Thoracic aorta (tissue), 2 donors: ENCODE measurements around the gene SRD5A2. TPM values are rescaled to one million over a fixed set of nuclear protein-coding genes. Genes with fewer than 3 reads are reported as not detected.

Source experiments
- ATAC-seq: fragments of 150-250 bp; one replicate; pipeline ENCODE4 v1.8.0; 2017; ENCODE audit warnings: low read depth; ENCODE audit not compliant: insufficient number of reproducible peaks, low FRiP score
- DNase-seq: peaks from one replicate; pipeline ENCODE4 v3.0.0-alpha.2; 2020; ENCODE audit warnings: low spot score
- H3K27ac ChIP-seq, 2 donors: fragments of 200-600 bp; sonication (generic); 1 replicate in 1 of 2; 2 replicates in 1 of 2; pipeline ENCODE4 v1.5.1; 2016; ENCODE audit warnings: mild to moderate bottlenecking in 2 of 2, moderate library complexity in 2 of 2
- H3K27me3 ChIP-seq: fragments of 200-600 bp; sonication (generic); replicated peaks from 2 replicates; pipeline ENCODE4 v1.6.0; 2016; ENCODE audit warnings: mild to moderate bottlenecking; ENCODE audit not compliant: insufficient read depth
- H3K36me3 ChIP-seq: fragments of 200-600 bp; sonication (generic); one replicate; pipeline ENCODE4 v1.5.1; 2016
- H3K4me1 ChIP-seq, 2 donors: fragments of 200-600 bp; sonication (generic); 1 replicate in 1 of 2; 2 replicates in 1 of 2; pipeline versions ENCODE4 v1.5.1 to v1.6.0; 2016; ENCODE audit warnings: low read depth in 2 of 2, mild to moderate bottlenecking in 1 of 2; ENCODE audit not compliant: control insufficient read depth in 1 of 2
- H3K4me3 ChIP-seq: fragments of 200-600 bp; sonication (generic); 2 replicates; pipeline ENCODE4 v1.5.1; 2016; ENCODE audit warnings: mild to moderate bottlenecking
- H3K9me3 ChIP-seq: fragments of 200-600 bp; sonication (generic); 2 replicates; pipeline ENCODE4 v1.5.1; 2016
- CTCF ChIP-seq: fragments of 200-600 bp; sonication (generic); IDR thresholded peaks from one replicate; pipeline ENCODE4 v1.5.1; 2019; ENCODE audit warnings: antibody characterized with exemption
- total RNA-seq, 2 donors: library from RNA; depleted of rRNA; stranded (reverse); fragments of >200 nt; gene quantifications; one replicate each; pipeline versions ENCODE4 v1.1.0 to v1.2.3, GENCODE V29; 2016

SRD5A2 gene
- total RNA-seq, 2 donors from 2014 or later: not detected

GRCh38 chr2:31526946-31527732, 53.6 kb downstream of the SRD5A2 start:
- no peaks in the 10 kb centered on the region for H3K27me3 ChIP-seq
- no peak overlapping the region for H3K27ac ChIP-seq
- no peaks in the 10 kb centered on the region for H3K4me1 ChIP-seq
- no peak overlapping the region for H3K4me3 ChIP-seq
- no peak for TF ChIP-seq CTCF
- DNase-seq (no peak), ATAC-seq (no peak)
- no peaks in the 10 kb centered on the region for H3K9me3 ChIP-seq
- H3K36me3 ChIP-seq: no peaks in the 10 kb centered on the region

DNA sequence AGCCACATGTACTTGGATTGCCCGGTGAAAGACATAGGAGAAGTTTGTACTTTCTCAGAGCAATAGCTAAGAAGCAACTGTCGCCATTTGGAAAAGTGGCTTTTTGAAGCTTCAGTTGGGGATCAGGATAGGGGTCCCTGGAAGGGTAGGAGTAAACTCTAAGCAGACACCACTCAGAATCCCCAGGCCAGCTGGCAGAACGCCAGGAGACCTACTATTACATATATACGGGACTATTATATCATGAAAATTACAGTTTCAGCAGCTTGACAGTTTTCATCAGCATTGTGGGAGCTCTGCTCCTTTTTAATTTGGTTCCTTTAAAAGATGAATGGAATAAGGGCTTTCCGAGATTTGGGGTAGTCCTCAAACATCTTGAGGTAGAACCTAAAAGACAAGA, 54.9 kb downstream of the SRD5A2 start:
- H3K36me3 ChIP-seq: no peaks in the 10 kb centered on the region
- no peak overlapping the region for H3K4me3 ChIP-seq
- no peak for TF ChIP-seq CTCF
- DNase-seq: no peak
- no peak for ATAC-seq
- H3K9me3 ChIP-seq: no peaks in the 10 kb centered on the region
- no peak overlapping the region for H3K27ac ChIP-seq
- no peaks in the 10 kb centered on the region for H3K27me3 ChIP-seq
- H3K4me1 ChIP-seq: no peaks in the 10 kb centered on the region

DNA sequence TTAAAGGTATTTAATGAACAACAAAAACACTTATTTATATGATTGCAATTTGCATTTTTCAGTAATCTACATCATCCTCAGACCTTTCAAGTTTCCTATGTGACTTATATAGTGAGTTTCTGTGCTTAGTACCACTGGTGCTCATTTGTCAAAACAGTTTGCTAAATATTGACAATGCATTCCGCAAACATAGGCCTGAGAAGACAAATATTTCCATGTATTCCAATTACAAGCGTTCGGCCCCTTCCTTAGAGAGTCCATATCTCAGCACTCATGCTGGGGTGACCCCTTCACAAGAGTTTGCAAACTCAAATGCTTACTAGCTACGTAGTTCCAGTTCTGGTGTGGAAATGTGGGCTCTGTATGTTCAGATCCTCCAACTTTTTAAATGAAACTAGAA, 56.1 kb downstream of the SRD5A2 start:
- no peaks in the 10 kb centered on the region for H3K9me3 ChIP-seq
- TF ChIP-seq CTCF: no peak
- no peak for DNase-seq
- H3K27ac ChIP-seq: no peak overlapping the region
- no peaks in the 10 kb centered on the region for H3K36me3 ChIP-seq
- H3K4me1 ChIP-seq: no peaks in the 10 kb centered on the region
- H3K27me3 ChIP-seq: no peaks in the 10 kb centered on the region
- ATAC-seq: no peak
- H3K4me3 ChIP-seq: no peak overlapping the region

DNA sequence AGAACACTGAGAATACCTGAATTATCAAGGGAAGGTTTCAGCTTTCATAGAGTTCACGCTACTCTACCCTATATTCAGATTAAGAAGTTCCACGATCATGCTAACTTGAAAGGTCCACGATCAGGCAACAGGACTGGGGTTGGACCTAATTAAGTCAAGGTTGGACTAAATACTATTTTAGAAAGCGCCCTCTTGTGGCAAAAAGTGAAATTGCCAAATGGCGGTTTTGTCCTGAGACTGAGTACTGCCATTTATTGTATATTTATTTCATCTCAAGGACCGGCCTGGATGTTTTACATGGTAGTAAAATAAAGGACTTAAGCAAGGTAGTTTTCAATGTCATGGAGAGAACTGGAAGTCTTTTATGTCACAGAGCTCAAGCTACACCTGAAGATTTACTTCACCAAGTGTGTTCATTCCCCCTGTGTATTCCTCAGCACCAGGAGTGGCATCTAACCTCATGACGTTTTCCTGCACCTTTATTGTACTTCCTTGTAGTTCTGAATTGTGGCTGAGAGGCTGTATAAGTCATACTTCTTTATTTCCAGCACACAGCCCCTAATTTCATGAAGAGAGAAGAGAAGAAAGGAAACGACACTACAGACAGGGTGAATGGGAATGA, 56.8 kb downstream of the SRD5A2 start:
- Histone ChIP-seq H3K9me3 (no peaks in the 10 kb centered on the region), H3K27ac (no peak overlapping the region), H3K36me3 (no peaks in the 10 kb centered on the region), H3K27me3 (no peaks in the 10 kb centered on the region), H3K4me3 (no peak overlapping the region), H3K4me1 (no peaks in the 10 kb centered on the region)
- ATAC-seq (no peak), DNase-seq (no peak)
- peak; percentile 54 for TF ChIP-seq CTCF

DNA sequence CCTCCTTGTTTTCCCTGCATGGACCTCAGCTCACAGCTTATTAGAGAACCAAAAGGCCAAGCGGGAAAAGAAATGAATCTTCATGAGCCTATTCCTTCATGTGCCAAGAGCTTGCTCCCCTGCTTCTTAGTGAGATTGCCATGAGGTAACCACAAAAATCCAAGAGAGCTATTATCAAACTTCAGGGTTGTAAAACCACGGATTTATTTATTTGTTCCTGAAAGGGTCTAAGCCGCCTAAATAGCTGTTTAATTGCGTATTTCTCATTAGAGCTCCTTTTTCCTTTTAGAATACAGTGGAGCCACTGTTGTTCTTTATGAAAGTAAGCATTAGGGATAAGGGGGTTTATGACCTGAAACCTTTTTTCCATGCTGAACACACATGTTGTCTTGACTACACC, 58.0 kb downstream of the SRD5A2 start:
- Histone ChIP-seq H3K36me3 (no peaks in the 10 kb centered on the region), H3K4me3 (no peak overlapping the region), H3K27ac (no peak overlapping the region), H3K9me3 (no peaks in the 10 kb centered on the region), H3K27me3 (no peaks in the 10 kb centered on the region), H3K4me1 (no peaks in the 10 kb centered on the region)
- TF ChIP-seq CTCF: no peak
- no peak for DNase-seq
- ATAC-seq: no peak
